ENCODE measurements around the gene ZNF423.

The ZNF423 gene

DNA sequence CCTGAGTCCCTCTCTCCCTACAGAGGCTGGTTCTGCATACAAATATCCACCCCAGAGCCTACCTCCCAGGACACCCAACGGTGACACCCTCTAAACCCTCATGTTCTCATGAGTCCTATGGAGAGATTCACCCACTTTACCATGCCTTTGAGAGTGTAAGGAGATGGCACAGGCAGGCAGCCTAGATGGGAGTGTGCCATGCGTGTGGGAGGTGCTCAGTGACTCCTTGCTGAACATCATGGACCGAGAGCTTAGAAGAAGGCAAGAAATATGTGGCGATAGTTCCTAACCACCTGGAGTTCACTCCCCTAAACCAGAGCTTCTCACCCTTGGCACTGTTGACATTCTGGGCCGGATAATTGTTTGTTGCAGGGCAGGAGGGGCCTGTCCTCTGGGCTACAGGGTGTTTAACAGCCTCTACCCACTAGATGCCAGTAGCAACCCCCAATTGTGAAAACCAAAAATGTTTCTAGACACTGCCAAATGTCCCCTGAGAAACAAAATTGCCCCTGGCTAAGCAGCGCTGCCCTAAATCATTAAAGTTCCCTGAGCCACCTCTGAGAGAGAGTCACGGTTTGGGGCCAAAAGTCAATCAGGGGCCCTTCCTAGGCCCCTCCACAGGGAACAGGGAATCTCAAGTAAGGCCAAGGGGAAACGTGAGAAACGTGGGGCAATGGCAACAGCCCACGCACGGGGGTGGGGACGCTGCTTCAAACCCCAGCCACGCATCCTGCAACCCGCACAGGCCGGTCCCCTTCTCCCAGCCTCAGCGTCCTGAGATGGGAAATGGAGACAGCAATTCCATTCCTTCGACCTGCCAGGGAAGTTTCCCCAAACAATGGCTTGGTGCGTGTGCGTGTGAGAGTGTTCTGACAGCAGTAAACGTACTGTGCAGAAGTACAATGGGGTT, 415.5 kb downstream of the ZNF423 start:
- TF ChIP-seq, protein P1, sequence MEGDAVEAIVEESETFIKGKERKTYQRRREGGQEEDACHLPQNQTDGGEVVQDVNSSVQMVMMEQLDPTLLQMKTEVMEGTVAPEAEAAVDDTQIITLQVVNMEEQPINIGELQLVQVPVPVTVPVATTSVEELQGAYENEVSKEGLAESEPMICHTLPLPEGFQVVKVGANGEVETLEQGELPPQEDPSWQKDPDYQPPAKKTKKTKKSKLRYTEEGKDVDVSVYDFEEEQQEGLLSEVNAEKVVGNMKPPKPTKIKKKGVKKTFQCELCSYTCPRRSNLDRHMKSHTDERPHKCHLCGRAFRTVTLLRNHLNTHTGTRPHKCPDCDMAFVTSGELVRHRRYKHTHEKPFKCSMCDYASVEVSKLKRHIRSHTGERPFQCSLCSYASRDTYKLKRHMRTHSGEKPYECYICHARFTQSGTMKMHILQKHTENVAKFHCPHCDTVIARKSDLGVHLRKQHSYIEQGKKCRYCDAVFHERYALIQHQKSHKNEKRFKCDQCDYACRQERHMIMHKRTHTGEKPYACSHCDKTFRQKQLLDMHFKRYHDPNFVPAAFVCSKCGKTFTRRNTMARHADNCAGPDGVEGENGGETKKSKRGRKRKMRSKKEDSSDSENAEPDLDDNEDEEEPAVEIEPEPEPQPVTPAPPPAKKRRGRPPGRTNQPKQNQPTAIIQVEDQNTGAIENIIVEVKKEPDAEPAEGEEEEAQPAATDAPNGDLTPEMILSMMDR (IDR thresholded peaks at IDR 0.05; ENCODE audit: low read depth, low read length, missing control alignments): peak; percentile 57
- no peak overlapping the region for H3K4me3 ChIP-seq (ENCODE audit: low read depth, low read length)
- peak; percentile 15 for DNase-seq (ENCODE audit: low read depth)

DNA sequence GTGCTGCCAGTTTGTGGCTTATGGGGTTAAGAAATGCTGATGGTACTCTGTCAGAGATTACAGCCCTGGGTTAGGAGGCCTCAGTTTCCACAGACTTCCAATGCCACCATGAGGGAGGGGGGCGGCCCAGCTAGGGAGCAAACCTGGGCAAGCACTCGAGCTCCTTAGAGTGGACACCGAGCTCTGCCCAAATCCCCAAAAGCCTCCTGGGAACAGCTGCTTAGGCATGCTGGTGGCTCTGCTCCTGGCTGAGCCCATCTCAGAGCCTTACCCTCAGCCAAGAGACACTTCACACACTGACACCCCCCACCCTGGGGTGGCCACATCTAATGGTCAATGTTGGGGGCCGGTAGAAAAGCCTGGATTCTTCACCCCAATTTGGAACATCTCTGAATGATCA, 416.2 kb downstream of the ZNF423 start:
- DNase-seq (ENCODE audit: low read depth): no peak
- TF ChIP-seq, protein P1 (IDR thresholded peaks at IDR 0.05; ENCODE audit: low read depth, low read length, missing control alignments): no peak
- no peak overlapping the region for H3K4me3 ChIP-seq (ENCODE audit: low read depth, low read length)

DNA sequence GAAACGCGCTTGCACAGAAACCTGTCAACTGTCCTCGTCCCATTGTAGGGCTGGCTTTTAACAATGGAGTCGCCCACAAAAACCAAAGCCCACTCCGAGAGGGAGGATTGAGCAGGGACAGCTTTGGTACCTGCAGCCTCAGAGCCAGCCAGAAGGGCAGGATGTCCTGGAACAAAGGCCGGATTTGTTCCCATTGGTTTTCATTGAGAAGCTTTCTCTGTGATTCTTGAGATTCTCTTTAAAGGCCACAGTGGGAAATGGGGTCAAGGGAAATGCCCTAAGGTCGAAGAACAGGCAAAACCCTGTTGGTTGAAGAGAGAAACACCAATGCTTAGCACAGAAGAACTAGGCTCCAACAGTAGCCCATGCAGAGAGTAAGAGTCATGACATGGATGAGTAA, 416.9 kb downstream of the ZNF423 start:
- no peak overlapping the region for H3K4me3 ChIP-seq (ENCODE audit: low read depth, low read length)
- TF ChIP-seq, protein P1 (IDR thresholded peaks at IDR 0.05; ENCODE audit: low read depth, low read length, missing control alignments): no peak
- DNase-seq (ENCODE audit: low read depth): no peak

Measured in GM12864 (cell line).